Measurements from ENCODE around the gene NT5C1A. TPM values are rescaled to one million over a fixed set of nuclear protein-coding genes. Genes with fewer than 3 reads are reported as not detected.

NT5C1A gene
- total RNA-seq, 1 donor from 2014 or later, result not detected

- Mint-ChIP-seq H3K27me3 (peaks cover 84% of the 10 kb centered on the region), H3K9me3 (ENCODE audit: low read depth) (no peaks in the 10 kb centered on the region), H3K4me1 (ENCODE audit: low read depth) (peaks cover 3% of the 10 kb centered on the region), H3K36me3 (ENCODE audit: insufficient read depth) (no peaks in the 10 kb centered on the region), H3K4me3 (ENCODE audit: low read depth) (no peak overlapping the region), H3K27ac (no peak overlapping the region)
- no peak for DNase-seq (ENCODE audit: low spot score, unreplicated experiment)
- TF ChIP-seq, protein P1, sequence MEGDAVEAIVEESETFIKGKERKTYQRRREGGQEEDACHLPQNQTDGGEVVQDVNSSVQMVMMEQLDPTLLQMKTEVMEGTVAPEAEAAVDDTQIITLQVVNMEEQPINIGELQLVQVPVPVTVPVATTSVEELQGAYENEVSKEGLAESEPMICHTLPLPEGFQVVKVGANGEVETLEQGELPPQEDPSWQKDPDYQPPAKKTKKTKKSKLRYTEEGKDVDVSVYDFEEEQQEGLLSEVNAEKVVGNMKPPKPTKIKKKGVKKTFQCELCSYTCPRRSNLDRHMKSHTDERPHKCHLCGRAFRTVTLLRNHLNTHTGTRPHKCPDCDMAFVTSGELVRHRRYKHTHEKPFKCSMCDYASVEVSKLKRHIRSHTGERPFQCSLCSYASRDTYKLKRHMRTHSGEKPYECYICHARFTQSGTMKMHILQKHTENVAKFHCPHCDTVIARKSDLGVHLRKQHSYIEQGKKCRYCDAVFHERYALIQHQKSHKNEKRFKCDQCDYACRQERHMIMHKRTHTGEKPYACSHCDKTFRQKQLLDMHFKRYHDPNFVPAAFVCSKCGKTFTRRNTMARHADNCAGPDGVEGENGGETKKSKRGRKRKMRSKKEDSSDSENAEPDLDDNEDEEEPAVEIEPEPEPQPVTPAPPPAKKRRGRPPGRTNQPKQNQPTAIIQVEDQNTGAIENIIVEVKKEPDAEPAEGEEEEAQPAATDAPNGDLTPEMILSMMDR (IDR thresholded peaks at IDR 0.05; ENCODE audit: unreplicated experiment), result no peak
Observed at GRCh38 chr1:39694026-39694425, 22.1 kb upstream of the NT5C1A start.

DNA sequence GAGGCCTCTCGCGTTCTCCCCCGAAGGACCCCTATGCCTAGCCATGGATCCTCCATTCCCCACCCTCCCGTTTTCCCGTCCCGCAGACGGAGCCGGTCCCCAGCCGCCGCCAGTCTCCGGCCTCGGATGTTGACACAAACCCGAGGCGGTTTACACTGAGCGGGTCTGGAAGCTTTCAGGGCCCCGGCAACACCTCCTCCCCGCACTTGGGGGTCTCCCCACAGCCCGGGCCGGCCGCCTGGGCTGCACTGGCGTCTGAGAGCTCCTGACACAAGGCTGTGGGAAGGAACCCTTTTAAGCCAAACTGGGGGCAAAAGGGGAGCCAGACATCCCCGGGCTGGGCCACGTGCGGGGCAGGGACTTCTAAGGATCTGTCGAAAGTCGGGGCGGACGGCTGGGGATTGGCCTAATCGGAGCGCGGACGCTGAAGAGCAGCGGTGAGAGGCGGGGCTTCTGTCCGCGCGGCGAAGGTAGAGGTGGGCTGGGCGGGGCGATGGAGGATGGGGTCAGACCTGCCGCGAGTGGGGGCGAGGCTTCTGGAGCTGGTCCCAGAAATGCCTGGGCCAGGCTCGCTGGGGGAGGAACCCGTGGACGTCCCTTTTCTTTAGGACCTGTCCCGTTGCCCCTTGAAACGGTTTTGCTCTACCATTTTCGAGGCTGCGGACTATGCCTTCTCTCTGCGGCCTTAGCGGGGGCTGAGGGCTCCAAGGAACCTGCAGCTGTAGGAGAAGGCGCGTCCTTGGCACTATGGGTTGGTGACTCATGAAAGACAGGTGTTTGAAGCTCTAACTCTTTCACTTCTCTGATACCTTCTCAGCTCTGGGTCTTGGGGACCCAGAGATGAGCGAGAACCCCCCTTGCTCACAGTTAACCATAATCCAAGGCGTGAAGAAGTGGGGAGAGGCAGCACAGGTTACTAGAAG, 20.5 kb upstream of the NT5C1A start:
- H3K4me1 Mint-ChIP-seq (ENCODE audit: low read depth), result peaks cover 3% of the 10 kb centered on the region
- no peak for DNase-seq (ENCODE audit: low spot score, unreplicated experiment)
- no peaks in the 10 kb centered on the region for H3K36me3 Mint-ChIP-seq (ENCODE audit: insufficient read depth)

GRCh38 chr1:39691383-39692151, 19.7 kb upstream of the NT5C1A start, which contains the start of gene HPCAL4:
TSS of gene HPCAL4 (minus strand) at chr1:39691433. CDS start at chr1:39684603, 6,830 bp downstream.
- TF ChIP-seq, protein P1 (IDR thresholded peaks at IDR 0.05; ENCODE audit: unreplicated experiment), result no peak
- H3K27ac Mint-ChIP-seq, result no peak within 1 kb of the TSS
- peak; percentile 93 for DNase-seq (ENCODE audit: low spot score, unreplicated experiment)
- peak within 1 kb of the TSS; percentile 42 for H3K4me3 Mint-ChIP-seq (ENCODE audit: low read depth)
- H3K36me3 Mint-ChIP-seq (ENCODE audit: insufficient read depth), result no peaks in the 10 kb centered on the region
- H3K4me1 Mint-ChIP-seq (ENCODE audit: low read depth), result peaks cover 3% of the 10 kb centered on the region
- peaks cover 86% of the 10 kb centered on the region for H3K27me3 Mint-ChIP-seq
- H3K9me3 Mint-ChIP-seq (ENCODE audit: low read depth), result no peaks in the 10 kb centered on the region

More for the DNA sequence above, 20.5 kb upstream of the NT5C1A start:
- H3K9me3 Mint-ChIP-seq (ENCODE audit: low read depth), result no peaks in the 10 kb centered on the region
- TF ChIP-seq, protein P1 (IDR thresholded peaks at IDR 0.05; ENCODE audit: unreplicated experiment), result no peak
- H3K27ac Mint-ChIP-seq, result no peak overlapping the region
- H3K27me3 Mint-ChIP-seq, result peaks cover 86% of the 10 kb centered on the region
- H3K4me3 Mint-ChIP-seq (ENCODE audit: low read depth), result no peak overlapping the region

DNA sequence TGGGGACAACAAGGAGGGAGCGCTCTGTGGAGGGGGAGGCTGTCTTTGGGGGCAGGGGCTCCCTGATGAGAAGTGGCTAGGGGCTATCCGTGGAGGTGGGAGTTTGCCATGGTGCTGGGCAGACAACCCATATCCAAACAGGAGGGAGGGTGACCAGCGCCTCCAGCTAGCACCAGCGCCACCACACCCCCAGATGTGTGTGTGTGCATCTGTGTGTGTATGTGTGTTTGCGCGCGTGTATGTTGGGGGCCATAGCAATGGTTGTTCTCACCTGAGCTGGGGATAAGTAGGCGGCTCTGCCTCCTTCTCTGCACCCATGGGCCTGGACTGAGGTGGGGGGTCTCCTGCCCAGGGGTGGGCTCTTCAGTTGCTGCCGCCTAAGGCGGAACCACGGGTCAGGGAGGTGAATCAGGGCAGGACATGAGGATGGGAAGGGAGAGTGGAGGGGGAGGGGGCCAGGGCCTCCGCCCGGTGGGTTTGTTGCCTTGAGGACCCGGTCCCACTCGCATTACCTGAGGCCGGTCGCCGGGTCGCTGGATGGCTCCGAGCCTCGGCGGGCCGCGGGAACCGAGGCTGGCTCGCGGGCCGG, 19.0 kb upstream of the NT5C1A start:
- peaks cover 87% of the 10 kb centered on the region for H3K27me3 Mint-ChIP-seq
- no peak for DNase-seq (ENCODE audit: low spot score, unreplicated experiment)
- H3K27ac Mint-ChIP-seq, result no peak overlapping the region
- H3K4me1 Mint-ChIP-seq (ENCODE audit: low read depth), result peaks cover 3% of the 10 kb centered on the region
- H3K36me3 Mint-ChIP-seq (ENCODE audit: insufficient read depth), result no peaks in the 10 kb centered on the region
- H3K9me3 Mint-ChIP-seq (ENCODE audit: low read depth), result no peaks in the 10 kb centered on the region
- H3K4me3 Mint-ChIP-seq (ENCODE audit: low read depth), result no peak overlapping the region
- TF ChIP-seq, protein P1 (IDR thresholded peaks at IDR 0.05; ENCODE audit: unreplicated experiment), result no peak

- Mint-ChIP-seq H3K27ac (no peak overlapping the region), H3K9me3 (ENCODE audit: low read depth) (no peaks in the 10 kb centered on the region), H3K4me1 (ENCODE audit: low read depth) (peaks cover 3% of the 10 kb centered on the region), H3K4me3 (ENCODE audit: low read depth) (peak overlapping the region; percentile 42), H3K36me3 (ENCODE audit: insufficient read depth) (no peaks in the 10 kb centered on the region), H3K27me3 (peaks cover 86% of the 10 kb centered on the region)
- TF ChIP-seq, protein P1 (IDR thresholded peaks at IDR 0.05; ENCODE audit: unreplicated experiment), result no peak
- no peak for DNase-seq (ENCODE audit: low spot score, unreplicated experiment)
Observed at GRCh38 chr1:39690225-39690624, 18.3 kb upstream of the NT5C1A start.
